ENCODE results near the gene UBA1. TPM values are rescaled to one million over a fixed set of nuclear protein-coding genes. Genes with fewer than 3 reads are reported as not detected.

The UBA1 gene
- total RNA-seq, 1 donor from 2014 or later: 384 TPM

DNA sequence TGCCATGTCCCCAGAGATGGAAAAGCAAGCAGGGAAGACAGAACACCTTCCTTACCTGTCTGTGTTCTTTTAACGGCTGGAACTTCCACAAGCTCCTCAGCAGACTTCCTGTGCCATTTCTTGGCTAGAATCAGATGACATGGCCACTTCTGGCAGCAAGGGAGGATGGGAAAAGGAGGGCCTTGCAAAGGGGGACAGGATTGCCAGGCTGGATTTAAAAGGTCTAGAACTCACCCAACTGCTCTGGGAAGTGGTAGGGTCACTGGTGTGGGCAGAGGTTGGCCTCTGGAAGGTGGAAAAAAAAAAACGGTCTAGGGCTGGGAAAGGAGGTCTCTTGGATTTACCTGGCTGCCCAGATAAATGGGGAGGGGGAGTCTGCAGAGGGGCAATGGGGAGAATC lies 37.5 kb downstream of the UBA1 start:
- no peaks in the 10 kb centered on the region for H3K27me3 Mint-ChIP-seq
- peaks cover 20% of the 10 kb centered on the region for H3K36me3 Mint-ChIP-seq
- H3K27ac Mint-ChIP-seq: peak overlapping the region; percentile 100
- TF ChIP-seq, protein P1, sequence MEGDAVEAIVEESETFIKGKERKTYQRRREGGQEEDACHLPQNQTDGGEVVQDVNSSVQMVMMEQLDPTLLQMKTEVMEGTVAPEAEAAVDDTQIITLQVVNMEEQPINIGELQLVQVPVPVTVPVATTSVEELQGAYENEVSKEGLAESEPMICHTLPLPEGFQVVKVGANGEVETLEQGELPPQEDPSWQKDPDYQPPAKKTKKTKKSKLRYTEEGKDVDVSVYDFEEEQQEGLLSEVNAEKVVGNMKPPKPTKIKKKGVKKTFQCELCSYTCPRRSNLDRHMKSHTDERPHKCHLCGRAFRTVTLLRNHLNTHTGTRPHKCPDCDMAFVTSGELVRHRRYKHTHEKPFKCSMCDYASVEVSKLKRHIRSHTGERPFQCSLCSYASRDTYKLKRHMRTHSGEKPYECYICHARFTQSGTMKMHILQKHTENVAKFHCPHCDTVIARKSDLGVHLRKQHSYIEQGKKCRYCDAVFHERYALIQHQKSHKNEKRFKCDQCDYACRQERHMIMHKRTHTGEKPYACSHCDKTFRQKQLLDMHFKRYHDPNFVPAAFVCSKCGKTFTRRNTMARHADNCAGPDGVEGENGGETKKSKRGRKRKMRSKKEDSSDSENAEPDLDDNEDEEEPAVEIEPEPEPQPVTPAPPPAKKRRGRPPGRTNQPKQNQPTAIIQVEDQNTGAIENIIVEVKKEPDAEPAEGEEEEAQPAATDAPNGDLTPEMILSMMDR (conservative IDR thresholded peaks at IDR 0.05): no peak
- peak overlapping the region; percentile 53 for H3K4me3 Mint-ChIP-seq
- peaks cover 29% of the 10 kb centered on the region for H3K4me1 Mint-ChIP-seq (ENCODE audit: unreplicated experiment)
- DNase-seq (ENCODE audit: extremely low spot score, unreplicated experiment): no peak
- no peaks in the 10 kb centered on the region for H3K9me3 Mint-ChIP-seq

GRCh38 chrX:47232197-47232802 lies 38.7 kb downstream of the UBA1 start:
- TF ChIP-seq, protein P1 (conservative IDR thresholded peaks at IDR 0.05): no peak
- Mint-ChIP-seq H3K27ac (peak overlapping the region; percentile 100), H3K4me1 (ENCODE audit: unreplicated experiment) (peaks cover 39% of the 10 kb centered on the region), H3K4me3 (peak overlapping the region; percentile 96), H3K36me3 (peaks cover 20% of the 10 kb centered on the region), H3K9me3 (no peaks in the 10 kb centered on the region), H3K27me3 (no peaks in the 10 kb centered on the region)
- DNase-seq (ENCODE audit: extremely low spot score, unreplicated experiment): no peak

GRCh38 chrX:47232803-47233332 lies 39.2 kb downstream of the UBA1 start, which contains the start of gene USP11:
Gene USP11, plus strand, starts transcription at chrX:47233009. Its CDS starts 35 bp downstream, at chrX:47233044.
- TF ChIP-seq, protein P1 (conservative IDR thresholded peaks at IDR 0.05): no peak
- Mint-ChIP-seq H3K9me3 (no peaks in the 10 kb centered on the region), H3K4me3 (peak within 1 kb of the TSS; percentile 96), H3K4me1 (ENCODE audit: unreplicated experiment) (peaks cover 39% of the 10 kb centered on the region), H3K27ac (peak within 1 kb of the TSS; percentile 100), H3K27me3 (no peaks in the 10 kb centered on the region), H3K36me3 (peaks cover 18% of the 10 kb centered on the region)
- no peak for DNase-seq (ENCODE audit: extremely low spot score, unreplicated experiment)

DNA sequence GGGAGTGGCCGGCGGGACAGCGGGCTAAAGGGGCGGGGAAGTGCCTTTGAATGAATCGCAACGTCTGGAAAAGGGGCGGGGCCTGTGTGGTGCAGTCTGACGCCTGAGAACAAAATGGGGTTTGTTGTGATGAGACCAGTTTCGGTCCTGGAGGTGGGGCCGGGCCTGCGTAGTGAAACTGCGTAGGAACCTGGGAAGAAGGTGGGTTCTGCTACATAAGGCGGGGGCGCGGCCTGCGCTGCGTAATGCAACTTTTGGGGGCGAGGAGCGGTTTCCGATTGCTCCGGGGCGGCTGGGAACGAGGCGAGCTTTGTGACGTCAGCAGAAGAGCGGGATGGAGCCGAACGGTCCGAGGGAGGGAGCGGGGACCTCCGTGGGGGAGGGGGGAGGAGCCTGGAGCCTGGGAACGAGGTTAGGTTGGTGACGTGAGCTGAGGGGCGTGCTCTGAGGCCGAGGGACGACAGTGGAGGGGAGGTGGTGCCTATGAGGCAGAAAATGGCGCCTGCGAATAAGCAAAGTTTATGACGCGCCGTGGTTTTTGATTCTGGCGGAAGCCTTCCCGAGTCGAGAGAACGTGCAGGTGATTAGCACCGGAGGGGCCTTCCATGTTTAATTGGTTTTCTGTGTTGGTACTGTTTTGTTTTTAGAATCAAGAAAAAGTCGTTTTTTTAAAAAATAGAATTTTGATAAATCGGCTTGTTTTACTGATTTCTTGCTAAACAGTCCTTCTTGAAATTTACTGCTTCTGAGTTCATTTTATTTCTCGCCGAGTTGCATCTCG lies 39.9 kb downstream of the UBA1 start:
- Mint-ChIP-seq H3K27ac (peak overlapping the region; percentile 100), H3K27me3 (no peaks in the 10 kb centered on the region), H3K36me3 (peaks cover 12% of the 10 kb centered on the region), H3K4me1 (ENCODE audit: unreplicated experiment) (peaks cover 39% of the 10 kb centered on the region), H3K9me3 (no peaks in the 10 kb centered on the region), H3K4me3 (peak overlapping the region; percentile 96)
- TF ChIP-seq, protein P1 (conservative IDR thresholded peaks at IDR 0.05): no peak
- DNase-seq (ENCODE audit: extremely low spot score, unreplicated experiment): peak; percentile 98

GRCh38 chrX:47234583-47234982 lies 41.0 kb downstream of the UBA1 start:
- Mint-ChIP-seq H3K27me3 (no peaks in the 10 kb centered on the region), H3K4me3 (peak overlapping the region; percentile 96), H3K27ac (peak overlapping the region; percentile 100), H3K9me3 (no peaks in the 10 kb centered on the region), H3K4me1 (ENCODE audit: unreplicated experiment) (peaks cover 39% of the 10 kb centered on the region), H3K36me3 (peaks cover 8% of the 10 kb centered on the region)
- no peak for DNase-seq (ENCODE audit: extremely low spot score, unreplicated experiment)
- TF ChIP-seq, protein P1 (conservative IDR thresholded peaks at IDR 0.05): no peak

All from type B pancreatic cell (in vitro differentiated cells).